NOMO-1 treated with DMSO at 0.1 percent for 48 hours (cell line): ENCODE results near the gene LDAH.

Experiments used
- DNase-seq: peaks from one replicate; lab custom pipeline; 2025; ENCODE audit not compliant: unreplicated experiment; lab: John Stamatoyannopoulos, UW

The LDAH gene

DNA sequence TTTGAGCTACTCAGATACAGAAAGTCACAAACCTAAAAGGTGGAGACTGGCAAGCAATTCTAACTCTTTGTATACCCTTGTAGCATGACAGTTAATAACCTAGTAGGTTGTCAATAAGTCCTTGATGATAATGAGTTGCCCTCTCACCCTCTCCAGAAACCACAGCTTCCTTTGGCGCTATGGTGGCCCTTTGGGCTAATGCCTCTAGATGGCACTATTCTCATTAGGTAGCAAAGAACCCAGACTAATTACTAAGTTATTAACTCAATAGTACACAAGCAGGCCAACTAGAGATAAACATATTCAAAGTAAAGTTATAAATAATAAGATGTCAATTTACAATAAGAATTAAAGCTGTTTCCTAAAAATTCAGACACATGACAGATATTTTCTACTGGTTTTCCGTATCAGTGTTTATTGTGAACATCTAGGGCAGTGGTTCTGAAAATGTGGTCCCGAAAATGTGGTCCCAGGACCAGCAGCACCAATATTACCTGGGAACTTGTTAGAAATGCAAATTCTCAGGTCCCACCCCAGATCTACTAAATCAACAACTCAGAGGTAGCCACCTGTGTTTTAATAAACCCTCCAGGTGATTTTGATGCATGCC is 41.1 kb downstream of the LDAH start:
- DNase-seq, result peak; percentile 4

DNA sequence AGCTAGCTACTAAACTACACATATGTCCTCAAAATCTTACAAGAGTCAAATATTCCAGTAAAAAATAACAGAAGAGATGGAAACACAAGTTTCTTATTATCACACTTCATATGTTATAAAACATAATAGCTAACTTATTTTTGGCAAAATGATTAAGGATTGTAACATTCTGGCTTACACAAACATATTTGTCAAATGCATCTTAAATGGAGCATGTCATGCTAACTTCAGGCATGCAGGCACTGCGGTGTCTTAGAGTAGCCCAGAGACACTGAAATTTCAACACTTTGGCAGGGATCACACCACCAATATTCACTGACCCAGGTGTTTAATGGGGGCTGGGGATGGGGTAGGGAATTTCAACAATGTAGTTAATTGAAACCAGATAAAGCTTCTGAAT is 51.6 kb downstream of the LDAH start:
- DNase-seq, result no peak

DNA sequence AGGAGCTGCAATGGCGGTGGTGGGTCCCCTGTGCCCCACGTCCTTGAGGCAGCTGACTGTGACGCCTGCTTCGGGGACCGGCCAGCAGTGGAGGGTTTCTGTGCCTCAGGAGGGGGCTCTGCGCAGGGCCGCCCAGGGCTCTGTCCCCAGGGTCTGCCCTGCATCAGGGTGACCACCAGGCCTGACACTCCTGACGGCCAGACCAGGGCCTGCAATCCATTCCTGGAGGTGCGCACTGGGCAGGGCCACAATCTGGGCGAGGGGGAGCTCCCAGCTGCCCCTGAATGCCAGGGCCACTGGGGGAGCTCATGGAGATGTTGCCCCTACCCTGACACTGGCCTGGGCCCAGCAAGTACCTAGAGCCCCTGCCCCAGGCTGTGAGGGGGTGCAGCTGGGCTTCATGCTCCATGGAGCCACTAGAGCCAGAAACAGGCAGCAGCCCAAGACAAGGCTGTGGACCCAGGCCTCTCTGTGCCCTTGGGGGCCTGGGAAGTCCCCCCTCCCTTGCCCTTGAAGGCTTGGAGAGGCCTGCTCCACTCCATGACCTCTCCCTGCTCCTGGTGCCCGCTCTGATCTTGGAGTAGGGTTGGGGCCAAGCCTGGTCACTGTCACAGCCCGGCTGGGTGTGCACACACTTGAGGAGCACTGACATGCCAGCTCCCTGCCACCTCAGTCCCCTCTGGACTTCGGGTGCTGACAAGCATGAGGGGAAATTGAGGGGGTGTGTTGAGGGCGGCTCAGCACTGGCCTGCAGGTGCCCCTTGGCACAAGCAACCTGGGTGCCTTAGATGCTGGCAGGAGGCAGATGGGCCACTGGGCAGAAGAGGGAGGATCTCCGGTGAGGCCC is 55.9 kb downstream of the LDAH start:
- DNase-seq, result no peak

DNA sequence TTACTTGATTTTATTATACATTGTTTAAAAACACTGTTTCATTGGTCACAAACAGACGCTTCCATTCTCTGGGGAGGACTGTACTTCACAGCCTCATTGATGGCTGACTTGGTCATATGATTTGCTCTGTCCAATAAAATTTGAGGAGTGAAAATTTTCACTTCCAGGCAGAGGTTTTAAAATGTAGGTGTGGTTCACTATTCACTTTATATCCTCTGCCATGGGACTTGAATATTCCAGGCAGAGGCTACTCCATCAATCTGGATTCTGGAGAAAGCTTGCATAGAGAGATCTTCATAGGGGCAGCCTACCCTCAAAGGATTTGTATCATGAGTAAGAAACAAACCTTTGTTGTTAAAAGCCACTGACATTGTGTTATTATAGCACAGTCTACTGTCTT is 56.7 kb downstream of the LDAH start:
- DNase-seq, result no peak

DNA sequence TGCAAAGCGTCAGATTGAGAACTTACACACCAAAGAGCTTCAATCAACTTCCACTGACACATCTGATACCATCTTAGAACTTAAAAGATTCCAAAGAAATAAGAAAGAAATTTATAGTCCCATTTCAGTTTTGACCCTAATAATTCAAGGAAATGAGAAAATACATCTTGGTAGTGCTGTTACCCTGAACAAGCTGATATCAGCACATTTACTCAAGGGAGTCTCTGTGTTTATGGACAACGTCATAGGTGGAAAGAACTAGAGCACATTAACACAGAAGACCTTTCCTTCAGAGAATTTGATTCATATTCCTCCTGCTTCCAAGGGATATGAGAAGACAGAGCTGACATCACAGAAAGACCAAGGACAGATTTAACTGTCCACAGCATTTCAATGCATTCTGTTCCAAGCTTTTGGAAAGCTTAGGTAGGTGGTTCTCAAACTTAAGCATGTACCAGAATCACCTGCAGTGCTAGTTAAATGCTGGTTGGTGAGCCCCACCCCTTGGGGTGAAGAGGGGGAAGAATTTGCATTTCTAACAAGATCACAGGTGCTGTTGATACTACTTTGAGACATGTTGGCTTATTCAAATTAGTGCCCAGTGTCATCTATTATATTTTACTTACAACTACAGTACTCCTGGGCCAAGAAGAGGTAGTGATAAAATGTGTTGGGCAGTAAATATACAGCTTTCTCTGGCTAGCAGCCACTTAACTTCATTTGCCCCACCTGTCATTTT is 59.8 kb downstream of the LDAH start:
- DNase-seq, result no peak

DNA sequence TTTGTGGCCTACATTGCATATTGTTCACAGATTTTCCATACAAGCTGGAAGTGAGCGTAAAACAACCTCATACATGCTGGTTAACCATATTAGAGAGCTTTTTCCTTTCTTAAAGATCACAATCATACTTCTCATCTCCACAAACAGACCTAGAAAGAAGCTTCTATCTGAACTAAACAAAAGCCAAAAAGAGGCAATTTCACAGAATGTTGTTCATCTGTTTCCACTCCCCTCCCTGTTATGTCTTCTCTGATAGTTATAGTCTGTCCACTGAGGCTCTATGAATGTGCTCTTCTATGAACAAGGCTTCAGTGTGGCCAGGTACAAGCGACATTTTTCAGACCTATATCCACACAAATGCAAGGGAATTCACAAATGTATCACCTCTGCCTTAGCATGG is 63.4 kb downstream of the LDAH start:
- no peak for DNase-seq

DNA sequence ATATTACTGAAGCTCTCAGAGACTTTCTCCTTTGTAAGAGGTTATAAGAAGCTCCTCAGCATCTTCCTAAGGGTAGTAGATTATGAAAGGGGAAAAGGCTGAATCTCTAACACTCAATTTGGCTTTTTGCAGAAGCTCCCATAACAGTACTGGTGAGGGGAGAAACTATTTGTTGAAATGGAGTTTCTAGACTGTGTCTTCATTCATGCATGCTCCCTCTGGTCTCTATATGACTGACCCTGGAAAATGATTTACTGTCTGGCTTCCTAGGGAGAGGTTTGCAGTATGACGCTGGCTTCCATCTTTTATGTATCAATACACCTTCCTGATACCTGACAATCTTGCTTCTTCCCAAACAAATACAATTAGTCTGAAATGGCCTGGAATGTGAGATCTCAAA is 63.9 kb downstream of the LDAH start:
- no peak for DNase-seq

DNA sequence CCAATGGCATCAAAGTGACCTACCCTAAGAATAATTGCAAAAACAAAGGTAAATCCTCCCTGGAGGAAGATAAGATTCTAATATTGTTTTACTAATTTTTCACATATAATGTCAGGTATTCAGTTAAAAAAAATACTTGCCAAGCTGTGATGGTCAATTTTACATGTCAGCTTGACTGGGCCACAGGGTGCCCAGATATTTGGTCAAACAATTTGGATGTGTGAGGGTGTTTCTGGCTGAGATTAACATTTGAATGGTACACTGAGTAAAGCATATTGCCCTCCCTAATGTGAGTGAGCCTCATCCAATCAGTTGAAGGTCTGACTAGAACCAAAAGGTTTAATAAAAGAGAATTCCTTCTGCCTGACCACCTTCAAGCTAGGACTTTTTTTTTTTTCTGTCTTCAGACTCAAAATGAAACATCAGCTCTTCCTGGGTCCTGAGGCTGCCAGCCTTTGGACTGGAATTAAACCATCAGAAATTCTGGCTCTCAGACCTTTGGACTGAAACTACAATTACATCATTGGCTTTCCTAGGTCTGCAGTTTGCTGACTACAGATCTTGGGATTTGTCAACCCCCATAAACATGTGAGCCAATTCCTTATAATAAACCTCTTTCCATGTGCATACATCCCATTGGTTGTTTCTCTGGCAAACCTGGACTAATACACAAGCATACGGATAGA is 65.4 kb downstream of the LDAH start:
- no peak for DNase-seq

DNA sequence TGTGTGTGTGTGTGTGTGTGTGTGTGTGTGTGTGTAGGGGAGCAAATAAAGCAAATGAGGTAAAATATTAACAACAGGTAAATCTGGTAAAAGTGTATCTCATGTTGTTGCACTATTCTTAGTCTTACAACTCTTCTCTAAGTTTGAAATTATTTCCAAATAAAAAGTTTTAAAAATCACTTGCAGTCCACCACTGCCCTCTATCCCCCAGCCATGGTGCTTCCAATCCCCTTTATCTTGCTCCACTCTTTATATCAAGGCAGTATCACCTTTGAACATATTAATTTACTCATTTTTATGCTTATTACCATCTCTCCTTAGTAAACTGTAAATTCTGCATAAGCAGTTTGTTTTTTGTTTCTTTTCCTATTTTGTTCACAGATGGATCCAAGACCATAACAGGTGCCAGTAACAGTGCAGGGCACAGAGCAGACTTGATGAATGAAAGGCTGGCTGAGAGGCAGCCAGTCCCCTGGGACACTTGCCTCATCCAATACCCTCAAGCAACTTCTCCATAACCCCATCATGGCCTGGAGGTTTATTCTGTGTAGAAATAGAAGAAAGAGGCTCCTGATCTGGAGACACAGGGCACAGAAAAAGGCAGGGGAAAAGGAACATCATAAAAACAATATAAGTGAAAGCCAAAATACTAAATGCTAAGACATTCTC is 67.6 kb downstream of the LDAH start:
- no peak for DNase-seq

DNA sequence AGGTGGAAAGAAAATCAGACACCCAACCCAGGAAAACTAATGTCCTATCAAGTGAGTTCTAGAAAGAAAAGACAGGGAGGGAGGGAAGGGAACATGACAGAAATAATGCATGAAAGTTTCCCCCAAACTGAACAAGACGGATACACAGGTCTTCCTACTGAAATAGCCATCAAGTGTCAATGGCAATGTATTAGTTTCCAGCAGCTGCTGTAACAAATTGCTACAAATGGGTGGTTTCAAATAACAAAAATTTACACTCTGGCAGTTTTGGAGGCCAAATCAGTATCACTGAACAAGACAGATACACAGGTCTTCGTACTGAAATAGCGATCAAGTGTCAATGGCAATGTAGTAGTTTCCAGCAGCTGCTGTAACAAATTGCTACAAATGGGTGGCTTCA is 70.6 kb downstream of the LDAH start:
- no peak for DNase-seq

DNA sequence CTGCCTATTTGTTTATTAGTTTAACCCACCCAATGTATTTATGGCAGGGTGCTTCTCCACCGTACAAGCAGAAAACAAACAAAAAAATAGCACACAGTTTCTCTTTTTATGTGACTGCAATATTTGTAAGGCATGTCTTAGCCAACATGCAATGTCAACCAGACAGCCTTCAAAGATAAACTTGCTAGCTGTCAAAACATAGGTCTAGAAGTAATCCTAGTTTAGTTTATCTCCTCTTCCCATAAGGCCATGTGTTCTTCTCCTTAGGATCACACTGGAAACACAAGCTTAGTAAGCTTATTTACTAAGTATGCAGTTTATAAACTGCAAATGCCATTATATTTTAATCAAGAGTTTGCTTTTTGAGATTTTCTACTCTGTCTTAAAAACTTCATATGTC is 75.6 kb downstream of the LDAH start:
- no peak for DNase-seq

DNA sequence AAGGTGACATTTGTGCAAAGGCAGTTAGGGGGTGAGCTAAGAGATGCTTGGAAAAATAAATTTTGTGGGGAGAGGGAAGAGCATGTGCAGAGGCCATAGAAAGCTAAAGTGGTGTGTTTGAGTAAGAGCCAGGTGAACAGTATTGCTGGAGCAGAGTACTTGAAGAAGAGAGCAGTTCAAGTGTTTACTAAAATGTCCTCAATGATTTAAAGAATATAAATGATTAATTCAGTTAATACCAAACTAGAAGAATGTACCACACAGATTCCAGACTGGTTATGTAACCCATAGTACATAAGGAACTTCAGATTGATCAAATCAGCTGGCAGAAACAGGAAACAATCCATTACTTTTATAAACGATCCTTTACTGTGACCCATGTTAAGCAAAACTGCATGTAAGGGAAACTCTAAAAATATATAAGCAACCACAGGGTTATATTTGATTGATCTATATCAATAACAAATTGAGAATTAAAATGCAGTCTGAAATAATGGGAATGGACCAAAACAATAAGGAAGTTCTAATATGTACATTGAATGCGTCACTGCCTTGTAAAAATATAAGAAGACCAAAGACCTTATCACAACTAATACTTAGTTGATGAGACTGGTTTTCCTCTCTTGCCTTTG is 76.9 kb downstream of the LDAH start:
- no peak for DNase-seq

DNA sequence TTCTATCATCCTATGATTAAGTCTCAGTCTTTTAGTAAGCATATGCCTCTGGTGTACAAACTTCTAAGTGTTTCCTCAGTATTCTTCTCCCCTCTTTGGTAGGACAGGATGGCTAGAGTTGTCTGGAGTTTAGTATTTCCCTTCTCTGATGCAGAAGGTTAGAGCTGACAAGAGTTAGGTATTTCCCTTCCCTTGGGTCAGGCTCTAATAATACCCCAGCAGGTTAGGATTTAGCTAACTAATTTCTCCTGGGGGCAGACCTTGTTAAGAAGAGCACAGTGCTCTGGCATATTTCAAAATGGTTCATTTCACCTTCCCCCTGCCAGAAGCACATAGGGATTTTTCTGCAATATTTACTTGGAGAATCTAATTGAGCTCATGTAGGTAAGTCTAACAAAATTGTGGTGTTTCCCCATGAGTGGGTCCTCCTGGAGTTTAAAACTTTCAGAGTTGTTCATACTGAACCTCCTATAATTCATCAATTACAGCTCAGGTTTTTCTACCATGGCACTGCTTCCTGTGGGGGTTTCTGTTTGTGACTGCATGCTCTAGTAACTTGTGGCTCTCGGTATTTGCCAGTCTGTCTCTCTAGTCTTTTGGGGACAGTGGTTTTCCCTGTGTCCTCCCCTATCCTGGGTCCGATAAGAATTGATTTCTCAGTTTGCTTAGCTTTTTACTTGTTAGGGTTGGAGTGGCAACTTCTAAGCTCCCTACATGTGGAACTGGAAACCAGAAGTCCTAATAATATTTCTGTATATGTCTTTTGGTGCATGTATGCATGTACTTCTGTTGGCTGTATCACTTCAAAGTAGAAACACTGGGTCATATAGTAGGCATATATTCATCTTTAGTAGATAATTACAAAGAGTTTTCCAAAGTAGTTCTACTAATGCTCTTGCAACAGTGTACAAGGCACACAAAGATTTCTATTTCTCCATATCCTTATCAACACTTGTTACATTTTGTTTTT is 78.2 kb downstream of the LDAH start:
- DNase-seq, result no peak

DNA sequence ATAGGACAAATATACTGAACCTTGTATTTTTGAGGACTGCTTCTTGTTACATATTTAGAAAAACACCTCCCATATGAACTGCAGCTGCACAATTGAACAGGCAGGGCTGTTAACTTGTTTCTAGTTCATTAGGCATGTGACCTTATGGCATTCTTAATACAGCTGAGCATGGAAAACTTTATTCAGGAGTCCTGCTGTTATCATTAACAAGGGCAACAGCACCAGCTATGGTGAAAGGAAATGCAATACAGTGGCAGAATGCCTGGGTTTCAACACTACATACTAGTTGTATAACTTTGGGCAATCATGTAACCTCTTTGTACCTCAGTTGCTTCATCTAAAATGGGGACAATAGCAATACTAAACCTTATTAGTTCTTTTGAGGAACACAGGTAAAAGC is 84.1 kb downstream of the LDAH start:
- no peak for DNase-seq

DNA sequence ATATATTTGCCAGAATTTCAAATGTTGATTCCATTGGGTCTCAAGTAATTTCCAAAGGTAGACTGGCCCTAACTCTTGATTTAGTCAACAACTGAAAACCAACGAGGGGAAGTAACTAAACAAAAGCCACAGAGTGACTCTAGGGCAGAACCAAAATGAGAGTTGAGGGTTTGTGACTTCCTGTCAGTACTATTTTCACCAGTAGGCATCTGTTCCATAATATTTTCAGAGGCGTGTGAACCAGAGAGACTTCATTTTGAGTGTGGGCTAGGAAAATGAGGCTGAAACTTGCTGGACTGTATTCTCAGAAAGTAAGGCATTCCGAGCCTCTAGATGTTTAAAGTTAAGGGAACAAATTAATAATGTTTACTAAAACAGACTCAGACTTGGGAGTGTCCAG is 85.4 kb downstream of the LDAH start:
- DNase-seq, result peak; percentile 71

DNA sequence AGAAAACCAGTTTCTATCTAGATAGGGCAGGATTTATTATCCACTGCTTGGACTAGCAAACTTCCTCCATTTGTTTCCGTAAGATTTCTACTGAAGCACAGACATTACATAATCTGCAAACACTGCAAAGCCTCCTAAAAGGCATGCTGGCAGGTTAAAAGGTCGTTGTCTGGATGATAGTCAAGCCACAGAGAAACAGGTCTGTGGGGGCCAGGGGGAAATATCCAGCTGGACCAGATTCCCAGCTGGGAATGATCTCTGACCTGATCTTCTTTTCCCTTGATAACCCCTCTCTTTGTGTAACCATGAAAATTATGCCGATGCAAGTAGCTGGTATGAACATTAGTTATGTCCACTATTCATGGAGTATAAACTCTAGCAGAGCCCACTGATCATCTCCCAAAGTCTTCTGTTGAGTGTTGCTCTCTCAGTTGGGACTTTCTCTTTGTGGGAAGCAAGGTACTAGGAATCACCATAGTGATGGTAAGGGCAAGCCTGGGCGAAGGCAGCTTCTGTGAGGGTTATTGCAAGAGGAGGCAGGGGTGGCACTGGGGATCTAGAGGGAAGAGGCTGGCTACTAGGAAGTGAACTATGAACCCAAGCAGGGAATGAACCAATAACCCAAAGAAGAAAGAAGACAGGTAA is 94.7 kb downstream of the LDAH start:
- DNase-seq, result peak; percentile 28

DNA sequence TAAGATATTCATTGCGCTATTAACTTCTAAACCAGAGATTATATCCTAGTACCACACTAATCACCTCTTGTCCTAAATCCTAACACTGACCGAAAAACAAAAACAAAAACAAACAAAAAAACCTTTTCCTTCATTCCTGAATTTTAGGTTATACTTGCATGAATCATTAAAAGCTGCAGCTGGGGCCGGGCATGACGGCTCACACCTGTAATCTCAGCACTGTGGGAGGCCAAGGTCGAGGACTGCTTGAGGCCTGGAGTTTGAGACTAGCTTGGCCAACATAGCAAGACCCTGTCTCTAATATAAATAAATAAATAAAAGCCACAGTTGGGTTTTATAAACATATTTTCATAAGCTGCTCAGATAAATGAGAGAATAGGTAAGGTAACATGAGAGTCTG is 96.0 kb downstream of the LDAH start:
- DNase-seq, result no peak

DNA sequence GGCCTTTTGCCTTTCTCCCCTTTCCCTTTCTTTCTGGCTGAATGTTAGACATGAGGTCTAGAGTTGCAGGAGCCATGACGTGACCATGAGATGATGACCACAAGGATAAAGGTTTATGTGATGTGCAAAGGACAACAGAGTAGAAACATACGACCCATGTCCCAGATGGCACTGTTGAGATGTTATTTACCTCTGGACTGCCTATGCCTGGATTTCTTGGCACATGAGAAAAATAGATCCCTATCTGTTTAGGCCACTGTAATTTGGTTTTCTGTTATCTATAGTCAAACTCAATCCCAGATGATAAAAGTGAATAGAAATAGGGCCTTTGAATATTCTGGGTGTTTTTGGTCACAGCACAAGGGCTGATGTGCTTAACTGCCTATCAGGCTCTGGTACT is 97.1 kb downstream of the LDAH start:
- DNase-seq, result no peak

DNA sequence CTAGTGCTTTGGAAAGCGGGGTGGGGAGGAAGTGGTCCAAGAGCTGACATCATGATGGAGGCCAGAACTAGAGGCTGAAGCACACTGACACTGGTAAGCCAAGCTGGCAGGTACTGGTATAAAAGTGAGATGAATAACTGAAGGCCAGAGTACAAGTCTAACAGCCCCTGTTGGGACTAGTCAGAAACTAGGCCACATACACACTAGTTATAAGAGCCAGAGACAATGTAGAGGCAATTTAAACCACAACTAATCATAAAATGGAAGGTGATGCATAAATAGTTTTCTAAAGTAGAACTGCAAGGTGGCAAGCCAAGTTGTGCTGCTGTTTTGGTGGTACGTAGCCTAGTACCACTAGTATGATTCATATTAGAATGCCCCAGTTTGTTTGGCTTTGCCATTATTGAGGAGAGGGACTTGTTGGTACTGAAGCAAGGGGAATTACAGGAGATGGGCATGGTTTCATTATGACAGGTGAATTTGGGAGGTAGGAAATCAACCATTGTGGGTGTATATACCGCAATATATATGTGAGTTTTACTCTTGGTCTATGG is 98.3 kb downstream of the LDAH start:
- DNase-seq, result no peak
